GM21825 (cell line): ENCODE data around the gene UNC13C.
"Not testable (repeated sequence)": the region's sequence is repeated elsewhere in the genome, so short reads cannot be mapped to it uniquely, and the experiment has no call there.

ENCODE experiments used
- ATAC-seq: cut with Tn5 transposase; IDR thresholded peaks from one replicate; pipeline ENCODE4 v1.9.1; 2021; ENCODE audit warnings: mild to moderate bottlenecking, moderate library complexity; ENCODE audit not compliant: unreplicated experiment

The UNC13C gene

GRCh38 chr15:53978253-53978906, at the start of gene UNC13C:
TSS of gene UNC13C (plus strand) at chr15:53978441. CDS start at chr15:54012904, 34,463 bp downstream.
- no peak for ATAC-seq

GRCh38 chr15:53936137-53936536, 42.1 kb upstream of the UNC13C start:
- no peak for ATAC-seq

GRCh38 chr15:53937632-53938031, 40.6 kb upstream of the UNC13C start:
- ATAC-seq = not testable (repeated sequence)

GRCh38 chr15:53950572-53950971, 27.7 kb upstream of the UNC13C start:
- no peak for ATAC-seq

GRCh38 chr15:53955396-53955795, 22.8 kb upstream of the UNC13C start:
- no peak for ATAC-seq

- no peak for ATAC-seq
Observed at GRCh38 chr15:53962646-53963561, 15.3 kb upstream of the UNC13C start.

- ATAC-seq = no peak
Observed at GRCh38 chr15:53963801-53964200, 14.4 kb upstream of the UNC13C start.

- ATAC-seq = no peak
Observed at GRCh38 chr15:53974121-53974520, 4.1 kb upstream of the UNC13C start.

- ATAC-seq = no peak
Observed at GRCh38 chr15:53974813-53975212, 3.4 kb upstream of the UNC13C start.

GRCh38 chr15:53976844-53977392, 1.3 kb upstream of the UNC13C start:
- no peak for ATAC-seq

- ATAC-seq = no peak
Observed at GRCh38 chr15:53979051-53979788, 979 bp downstream of the UNC13C start.

GRCh38 chr15:53980021-53980420, 1.8 kb downstream of the UNC13C start:
- ATAC-seq = no peak

- ATAC-seq = no peak
Observed at GRCh38 chr15:53982071-53982680, 3.9 kb downstream of the UNC13C start.

- ATAC-seq = no peak
Observed at GRCh38 chr15:53982876-53983275, 4.6 kb downstream of the UNC13C start.

GRCh38 chr15:53984221-53984620, 6.0 kb downstream of the UNC13C start:
- no peak for ATAC-seq

- no peak for ATAC-seq
Observed at GRCh38 chr15:53985562-53985961, 7.3 kb downstream of the UNC13C start.

GRCh38 chr15:53987480-53987879, 9.2 kb downstream of the UNC13C start:
- no peak for ATAC-seq

GRCh38 chr15:54007256-54007655, 29.0 kb downstream of the UNC13C start:
- ATAC-seq = no peak

- no peak for ATAC-seq
Observed at GRCh38 chr15:54011656-54012055, 33.4 kb downstream of the UNC13C start.

- ATAC-seq = no peak
Observed at GRCh38 chr15:54014067-54014655, 35.9 kb downstream of the UNC13C start.
